ENCODE results near the gene SEC11A.

Gene SEC11A

DNA sequence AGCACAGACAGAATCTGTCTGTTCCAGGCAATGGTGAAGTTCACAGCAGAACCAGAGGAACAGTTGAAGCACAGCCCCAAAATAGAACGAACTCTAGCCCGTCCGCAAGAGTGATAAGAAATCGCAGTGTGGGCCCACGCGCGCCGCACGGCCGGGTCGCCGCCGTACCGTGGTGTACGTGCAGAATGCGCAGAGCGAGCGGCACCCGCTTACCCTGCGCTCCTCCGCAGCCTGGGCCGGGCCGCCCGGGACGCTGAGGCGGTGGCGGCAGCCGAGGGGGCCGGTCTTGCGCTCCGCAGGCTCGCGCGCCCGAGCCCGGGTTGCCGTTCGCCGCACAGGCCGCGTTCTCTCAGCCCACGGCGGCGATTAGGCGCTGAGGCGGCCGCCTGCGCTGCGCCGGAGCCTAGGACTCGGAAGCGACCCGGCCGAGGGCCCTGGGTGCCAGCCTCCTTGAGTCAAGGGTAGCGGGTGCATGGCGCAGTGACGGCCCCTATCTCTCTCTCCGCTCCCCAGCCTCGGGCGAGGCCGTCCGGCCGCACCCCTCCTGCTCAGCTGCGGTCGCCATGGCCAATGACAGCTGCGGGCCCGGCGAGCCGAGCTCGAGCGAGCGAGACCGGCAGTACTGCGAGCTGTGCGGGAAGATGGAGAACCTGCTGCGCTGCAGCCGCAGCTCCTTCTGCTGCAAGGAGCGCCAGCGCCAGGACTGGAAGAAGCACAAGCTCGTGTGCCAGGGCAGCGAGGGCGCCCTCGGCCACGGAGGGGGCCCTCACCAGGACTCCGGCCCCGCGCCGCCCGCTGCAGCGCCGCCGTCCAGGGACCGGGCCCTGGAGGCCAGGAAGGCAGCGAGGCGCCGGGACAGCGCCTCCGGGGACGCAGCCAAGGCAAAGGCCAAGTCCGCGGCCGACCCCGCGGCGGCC lies 82.4 kb downstream of the SEC11A start:
- TF ChIP-seq, protein P1, sequence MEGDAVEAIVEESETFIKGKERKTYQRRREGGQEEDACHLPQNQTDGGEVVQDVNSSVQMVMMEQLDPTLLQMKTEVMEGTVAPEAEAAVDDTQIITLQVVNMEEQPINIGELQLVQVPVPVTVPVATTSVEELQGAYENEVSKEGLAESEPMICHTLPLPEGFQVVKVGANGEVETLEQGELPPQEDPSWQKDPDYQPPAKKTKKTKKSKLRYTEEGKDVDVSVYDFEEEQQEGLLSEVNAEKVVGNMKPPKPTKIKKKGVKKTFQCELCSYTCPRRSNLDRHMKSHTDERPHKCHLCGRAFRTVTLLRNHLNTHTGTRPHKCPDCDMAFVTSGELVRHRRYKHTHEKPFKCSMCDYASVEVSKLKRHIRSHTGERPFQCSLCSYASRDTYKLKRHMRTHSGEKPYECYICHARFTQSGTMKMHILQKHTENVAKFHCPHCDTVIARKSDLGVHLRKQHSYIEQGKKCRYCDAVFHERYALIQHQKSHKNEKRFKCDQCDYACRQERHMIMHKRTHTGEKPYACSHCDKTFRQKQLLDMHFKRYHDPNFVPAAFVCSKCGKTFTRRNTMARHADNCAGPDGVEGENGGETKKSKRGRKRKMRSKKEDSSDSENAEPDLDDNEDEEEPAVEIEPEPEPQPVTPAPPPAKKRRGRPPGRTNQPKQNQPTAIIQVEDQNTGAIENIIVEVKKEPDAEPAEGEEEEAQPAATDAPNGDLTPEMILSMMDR (IDR thresholded peaks at IDR 0.05; ENCODE audit: low read depth, low read length), result no peak
- in situ Hi-C loops (cut with HindIII; ENCODE audit: low sequenced_read_pairs), result no loop called here
- peak overlapping the region; percentile 51 for H3K4me3 ChIP-seq (ENCODE audit: low read depth, low read length)
- peak; percentile 78 for DNase-seq (ENCODE audit: low read depth, low spot score)

DNA sequence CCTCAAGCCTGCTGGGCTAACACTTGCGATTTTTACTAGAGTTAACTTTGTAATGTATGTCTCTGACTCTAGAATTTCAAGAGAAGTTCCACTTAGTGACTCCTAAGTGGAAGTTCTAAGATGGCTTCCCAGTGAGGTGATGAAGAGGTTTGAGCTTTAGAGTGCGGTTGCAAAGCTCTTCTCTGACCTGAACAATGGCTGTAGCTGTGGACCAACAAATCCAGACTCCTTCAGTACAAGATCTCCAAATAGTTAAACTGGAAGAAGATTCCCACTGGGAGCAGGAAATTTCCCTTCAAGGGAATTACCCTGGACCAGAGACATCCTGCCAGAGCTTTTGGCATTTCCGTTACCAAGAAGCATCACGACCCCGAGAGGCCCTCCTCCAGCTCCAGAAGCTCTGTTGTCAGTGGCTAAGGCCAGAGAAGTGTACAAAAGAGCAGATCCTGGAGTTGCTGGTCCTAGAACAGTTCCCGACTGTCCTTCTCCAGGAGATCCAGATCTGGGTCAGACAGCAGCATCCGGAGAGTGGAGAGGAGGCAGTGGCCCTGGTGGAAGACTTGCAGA lies 84.2 kb downstream of the SEC11A start:
- in situ Hi-C loops (cut with HindIII; ENCODE audit: low sequenced_read_pairs), result no loop called here
- TF ChIP-seq, protein P1 (IDR thresholded peaks at IDR 0.05; ENCODE audit: low read depth, low read length), result no peak
- peak overlapping the region; percentile 62 for H3K4me3 ChIP-seq (ENCODE audit: low read depth, low read length)
- DNase-seq (ENCODE audit: low read depth, low spot score), result no peak

DNA sequence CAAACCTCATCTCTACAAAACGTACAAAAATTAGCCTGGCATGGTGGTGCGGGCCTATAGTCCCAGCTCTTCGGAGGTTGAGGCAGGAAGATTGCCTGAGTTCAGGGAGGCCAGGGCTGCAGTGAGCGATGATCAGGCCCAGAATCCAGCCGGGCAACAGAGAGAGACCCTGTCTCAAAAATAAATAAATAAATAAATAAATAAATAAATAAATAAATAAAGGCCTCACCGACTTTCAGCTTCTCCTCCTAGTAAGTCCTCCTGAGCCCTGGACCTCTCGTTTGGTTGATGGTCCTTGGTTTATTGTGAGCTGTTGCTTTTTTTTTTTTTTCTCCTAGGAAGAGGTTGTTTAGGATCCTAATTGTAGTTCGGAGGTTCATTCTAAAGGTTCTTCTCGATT lies 86.9 kb downstream of the SEC11A start:
- no peak for DNase-seq (ENCODE audit: low read depth, low spot score)
- TF ChIP-seq, protein P1 (IDR thresholded peaks at IDR 0.05; ENCODE audit: low read depth, low read length), result no peak
- in situ Hi-C loops (cut with HindIII; ENCODE audit: low sequenced_read_pairs), result no loop called here
- no peak overlapping the region for H3K4me3 ChIP-seq (ENCODE audit: low read depth, low read length)

DNA sequence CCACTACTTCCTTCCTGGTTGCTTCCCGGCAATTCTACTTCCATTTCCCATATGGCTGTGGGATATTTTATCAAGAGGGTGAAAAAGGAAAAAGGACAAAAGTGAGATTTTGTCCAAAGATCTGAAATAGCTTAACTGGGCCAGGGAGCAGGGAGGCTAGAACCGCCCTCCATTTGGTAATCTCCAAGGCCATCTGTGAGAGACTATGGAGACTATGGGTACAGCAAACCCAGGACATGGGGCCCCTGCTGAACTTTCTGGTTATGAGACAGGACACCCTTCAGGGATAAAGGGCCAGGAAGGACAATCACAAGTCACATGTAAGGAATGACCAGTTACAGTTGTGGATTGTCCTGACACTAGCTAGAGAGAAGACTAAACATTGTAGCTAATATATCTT lies 90.8 kb downstream of the SEC11A start:
- TF ChIP-seq, protein P1 (IDR thresholded peaks at IDR 0.05; ENCODE audit: low read depth, low read length), result no peak
- DNase-seq (ENCODE audit: low read depth, low spot score), result no peak
- in situ Hi-C loops (cut with HindIII; ENCODE audit: low sequenced_read_pairs), result no loop called here
- H3K4me3 ChIP-seq (ENCODE audit: low read depth, low read length), result no peak overlapping the region

DNA sequence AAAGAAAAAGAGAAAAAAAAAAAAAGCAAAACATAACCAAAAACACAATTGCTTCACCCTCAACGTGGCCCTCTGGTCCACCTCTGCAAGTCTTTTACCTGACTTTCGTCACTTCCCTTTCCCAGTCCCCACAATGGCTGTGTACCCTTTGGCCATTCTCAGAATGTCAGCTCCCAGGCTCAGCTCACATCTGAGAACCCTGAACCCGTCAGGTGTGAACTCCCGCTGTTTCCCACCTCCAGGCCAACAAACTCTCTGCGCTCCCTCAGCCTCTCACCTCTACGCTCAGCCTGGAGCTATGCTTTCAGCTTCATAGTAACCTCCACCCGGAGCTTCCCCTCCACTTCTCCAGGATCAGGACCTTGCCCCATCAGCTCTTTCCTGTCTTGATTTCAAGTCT lies 91.6 kb downstream of the SEC11A start:
- in situ Hi-C loops (cut with HindIII; ENCODE audit: low sequenced_read_pairs), result no loop called here

DNA sequence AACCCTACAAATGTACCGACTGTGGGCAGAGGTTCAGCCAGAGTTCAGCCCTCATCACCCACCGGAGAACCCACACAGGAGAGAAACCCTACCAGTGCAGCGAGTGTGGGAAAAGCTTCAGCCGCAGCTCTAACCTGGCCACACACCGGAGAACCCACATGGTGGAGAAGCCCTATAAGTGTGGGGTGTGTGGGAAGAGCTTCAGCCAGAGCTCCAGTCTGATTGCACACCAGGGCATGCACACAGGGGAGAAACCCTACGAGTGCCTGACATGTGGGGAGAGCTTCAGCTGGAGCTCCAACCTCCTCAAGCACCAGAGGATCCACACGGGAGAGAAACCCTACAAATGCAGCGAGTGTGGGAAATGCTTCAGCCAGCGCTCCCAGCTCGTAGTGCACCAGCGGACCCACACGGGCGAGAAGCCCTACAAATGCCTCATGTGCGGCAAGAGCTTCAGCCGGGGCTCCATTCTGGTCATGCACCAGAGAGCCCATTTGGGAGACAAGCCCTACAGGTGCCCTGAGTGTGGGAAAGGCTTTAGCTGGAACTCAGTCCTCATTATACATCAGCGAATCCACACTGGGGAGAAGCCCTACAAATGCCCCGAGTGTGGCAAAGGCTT lies 94.5 kb downstream of the SEC11A start:
- in situ Hi-C loops (cut with HindIII; ENCODE audit: low sequenced_read_pairs), result no loop called here
- TF ChIP-seq, protein P1 (IDR thresholded peaks at IDR 0.05; ENCODE audit: low read depth, low read length), result no peak
- no peak for DNase-seq (ENCODE audit: low read depth, low spot score)
- no peak overlapping the region for H3K4me3 ChIP-seq (ENCODE audit: low read depth, low read length)

More for the DNA sequence above, 91.6 kb downstream of the SEC11A start:
- no peak for DNase-seq (ENCODE audit: low read depth, low spot score)
- TF ChIP-seq, protein P1 (IDR thresholded peaks at IDR 0.05; ENCODE audit: low read depth, low read length), result no peak
- H3K4me3 ChIP-seq (ENCODE audit: low read depth, low read length), result no peak overlapping the region
